ENCODE results near the gene SCART1. TPM values are rescaled to one million over a fixed set of nuclear protein-coding genes. Genes with fewer than 3 reads are reported as not detected.
"Not testable (repeated sequence)": the region's sequence is repeated elsewhere in the genome, so short reads cannot be mapped to it uniquely, and the experiment has no call there.

The SCART1 gene
- total RNA-seq, 3 donors from 2014 or later, result 1.1 to 1.8 (median 1.8) TPM

DNA sequence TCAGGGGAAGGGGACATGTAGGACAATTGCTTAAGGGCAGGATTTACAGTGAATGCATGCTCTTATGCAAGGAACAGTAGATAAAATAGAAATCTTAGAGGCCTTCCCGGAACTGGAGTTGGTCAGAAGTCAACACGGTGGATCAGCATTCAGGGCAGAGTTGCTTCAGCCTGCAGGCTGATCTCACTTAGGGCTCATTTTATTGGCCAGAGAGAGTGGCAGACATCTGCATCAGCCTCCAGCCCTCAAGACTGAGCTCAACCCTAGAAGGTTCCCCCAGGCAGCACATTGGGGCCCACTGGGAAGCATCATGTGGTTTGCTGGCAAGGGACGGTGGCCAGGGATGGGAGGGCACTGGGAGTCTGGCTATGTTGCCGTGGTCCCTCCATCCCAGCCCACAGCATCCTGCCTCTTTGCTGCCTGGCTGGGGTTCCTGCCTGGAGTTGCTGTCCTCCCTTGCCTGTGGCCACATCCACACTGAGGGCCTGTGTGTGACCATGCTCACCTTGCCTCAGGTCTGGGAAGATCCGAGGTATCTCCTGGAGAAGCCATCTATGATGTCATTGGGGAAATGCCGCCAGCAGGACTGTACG lies 13.0 kb downstream of the SCART1 start:
- Mint-ChIP-seq H3K27me3 (ENCODE audit: low read depth) (peaks cover 3% of the 10 kb centered on the region), H3K36me3 (ENCODE audit: insufficient read depth) (peaks cover 3% of the 10 kb centered on the region), H3K4me3 (no peak overlapping the region), H3K9me3 (no peaks in the 10 kb centered on the region), H3K4me1 (ENCODE audit: low read depth) (peaks cover 2% of the 10 kb centered on the region)
- no peak for ATAC-seq
- no peak for DNase-seq

DNA sequence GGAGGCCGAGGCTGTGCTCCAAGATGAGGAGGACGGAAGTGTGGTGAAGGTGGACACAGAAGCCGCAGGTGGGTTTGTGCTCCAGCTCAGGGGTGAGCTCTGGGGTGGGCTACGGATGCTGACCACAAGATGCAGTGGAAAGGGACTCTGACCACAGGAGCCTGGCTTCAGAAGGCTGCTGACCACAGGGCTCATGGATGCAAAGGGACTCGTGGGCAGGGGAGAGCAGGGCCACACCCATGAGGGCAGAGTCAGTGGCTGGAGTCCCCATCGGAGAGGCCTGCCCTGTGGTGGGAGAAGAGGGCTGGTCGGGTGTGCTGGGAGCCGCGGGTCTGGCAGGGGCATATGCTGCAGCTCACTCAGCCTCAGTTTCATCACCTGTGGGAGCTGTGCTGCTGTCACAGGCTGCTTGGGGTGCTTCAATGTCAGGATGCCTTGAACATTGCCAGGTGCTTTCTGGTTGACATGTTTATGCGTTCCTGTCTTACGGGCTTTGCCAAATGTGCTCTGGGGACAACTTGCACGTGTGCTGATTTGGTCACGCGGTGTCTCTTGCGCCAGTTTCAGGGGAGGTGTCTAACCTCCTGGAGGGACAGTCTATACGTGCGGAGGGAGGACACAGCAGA lies 13.7 kb downstream of the SCART1 start:
- ATAC-seq, result no peak
- H3K36me3 Mint-ChIP-seq (ENCODE audit: insufficient read depth), result peaks cover 3% of the 10 kb centered on the region
- peaks cover 3% of the 10 kb centered on the region for H3K27me3 Mint-ChIP-seq (ENCODE audit: low read depth)

DNA sequence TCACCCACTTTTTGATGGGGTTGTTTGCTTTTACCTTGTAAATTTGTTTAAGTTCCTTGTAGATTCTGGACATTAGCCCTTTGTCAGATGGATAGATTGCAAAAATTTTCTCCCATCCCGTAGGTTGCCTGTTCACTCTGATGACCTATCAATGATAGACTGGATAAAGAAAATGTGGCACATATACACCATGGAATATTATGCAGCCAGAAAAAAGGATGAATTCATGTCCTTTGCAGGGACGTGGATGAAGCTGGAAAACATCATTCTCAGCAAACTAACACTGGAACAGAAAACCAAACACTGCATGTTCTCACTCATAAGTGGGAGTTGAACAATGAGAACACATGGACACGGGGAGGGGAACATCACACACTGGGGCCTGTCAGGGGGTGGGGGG lies 15.5 kb downstream of the SCART1 start:
- not testable (repeated sequence) for H3K4me1 Mint-ChIP-seq (ENCODE audit: low read depth); H3K36me3 Mint-ChIP-seq (ENCODE audit: insufficient read depth); H3K4me3 Mint-ChIP-seq; H3K27me3 Mint-ChIP-seq (ENCODE audit: low read depth); ATAC-seq; H3K9me3 Mint-ChIP-seq; DNase-seq

More for the DNA sequence above, 13.7 kb downstream of the SCART1 start:
- no peak for DNase-seq
- Mint-ChIP-seq H3K4me1 (ENCODE audit: low read depth) (peaks cover 2% of the 10 kb centered on the region), H3K4me3 (no peak overlapping the region), H3K9me3 (no peaks in the 10 kb centered on the region)

DNA sequence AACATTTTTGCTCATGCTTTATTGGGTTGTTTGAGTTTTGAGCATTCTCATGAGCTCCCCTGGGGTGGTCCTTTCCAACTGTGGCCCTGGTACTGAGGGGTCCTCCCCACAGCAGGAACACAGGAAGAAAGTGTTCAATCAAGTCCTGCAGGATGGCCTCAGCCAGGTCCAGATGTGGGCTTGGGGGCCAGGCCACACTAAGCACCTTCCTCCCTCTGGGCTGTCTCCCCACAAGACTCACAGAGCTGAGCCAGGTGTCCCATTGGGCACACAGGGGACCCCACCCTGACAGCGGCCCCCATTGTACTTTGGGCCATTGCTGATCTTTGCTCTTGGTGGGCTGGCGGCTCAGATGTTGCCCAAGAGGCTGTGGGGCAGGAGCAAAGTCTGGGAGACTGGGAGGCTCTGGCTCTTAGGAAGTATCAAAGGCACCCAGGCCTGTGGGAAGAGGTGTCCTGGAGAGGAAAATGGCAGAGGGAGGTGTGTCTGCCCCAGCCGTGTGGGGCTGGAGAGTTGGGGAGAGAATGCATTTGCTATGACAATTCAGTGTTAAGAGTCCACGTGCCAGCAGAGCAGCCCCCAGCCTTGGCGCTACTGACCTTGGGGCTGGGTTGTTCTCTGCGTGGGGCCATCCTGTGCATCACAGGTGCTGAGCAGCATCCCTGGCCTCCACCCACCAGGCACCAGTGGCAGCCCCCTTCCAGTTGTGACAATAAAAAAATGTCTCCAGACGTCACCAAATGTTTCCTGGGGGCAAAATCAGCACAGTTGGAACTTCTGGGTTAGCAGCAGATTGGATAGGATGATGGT lies 17.8 kb downstream of the SCART1 start:
- Mint-ChIP-seq H3K36me3 (ENCODE audit: insufficient read depth) (peaks cover 3% of the 10 kb centered on the region), H3K4me3 (no peak overlapping the region), H3K27me3 (ENCODE audit: low read depth) (no peaks in the 10 kb centered on the region), H3K9me3 (no peaks in the 10 kb centered on the region), H3K4me1 (ENCODE audit: low read depth) (peaks cover 26% of the 10 kb centered on the region)
- DNase-seq (no peak), ATAC-seq (no peak)

DNA sequence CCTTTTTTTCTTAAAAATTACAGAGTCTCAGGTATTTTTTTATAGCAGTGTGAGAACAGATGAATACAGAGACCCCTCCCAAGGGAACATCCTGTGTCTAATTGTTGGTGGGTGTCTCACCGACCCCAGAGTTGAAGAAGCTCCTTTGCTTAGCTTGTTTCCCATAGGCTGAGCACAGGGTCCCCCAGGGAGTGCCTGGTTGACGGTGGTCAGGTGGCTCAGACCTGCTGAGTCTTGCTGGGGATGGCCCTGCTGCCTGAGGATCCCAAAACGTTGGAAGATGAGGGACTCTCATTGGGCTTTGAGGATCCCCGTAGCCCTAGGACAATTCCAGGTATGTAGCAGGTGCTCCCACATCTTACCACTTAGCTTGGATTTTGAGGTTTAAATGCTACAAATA lies 19.5 kb downstream of the SCART1 start:
- H3K4me1 Mint-ChIP-seq (ENCODE audit: low read depth), result peaks cover 28% of the 10 kb centered on the region
- no peak overlapping the region for H3K4me3 Mint-ChIP-seq
- DNase-seq (no peak), ATAC-seq (no peak)
- no peaks in the 10 kb centered on the region for H3K27me3 Mint-ChIP-seq (ENCODE audit: low read depth)
- H3K9me3 Mint-ChIP-seq, result no peaks in the 10 kb centered on the region
- peaks cover 4% of the 10 kb centered on the region for H3K36me3 Mint-ChIP-seq (ENCODE audit: insufficient read depth)

DNA sequence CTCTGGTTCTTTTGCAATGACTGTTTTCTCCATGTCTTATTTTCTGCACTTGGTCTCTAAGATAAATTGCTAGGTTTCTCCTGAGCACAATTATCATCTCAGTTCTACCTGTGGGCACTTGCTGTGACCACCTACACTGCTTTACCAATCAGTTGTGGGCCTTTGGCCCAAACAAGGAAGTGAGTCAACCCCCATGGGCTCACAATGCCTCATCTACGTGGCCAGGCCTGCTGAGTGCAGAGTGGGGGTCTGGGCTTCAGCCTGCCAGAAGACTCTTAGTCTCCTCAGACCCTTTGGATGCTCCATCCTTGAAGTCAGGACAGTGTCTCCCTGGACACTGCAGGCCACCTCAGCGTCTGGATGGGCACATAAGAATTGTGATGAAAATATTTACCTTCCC lies 20.3 kb downstream of the SCART1 start:
- peaks cover 3% of the 10 kb centered on the region for H3K36me3 Mint-ChIP-seq (ENCODE audit: insufficient read depth)
- no peaks in the 10 kb centered on the region for H3K27me3 Mint-ChIP-seq (ENCODE audit: low read depth)
- peaks cover 28% of the 10 kb centered on the region for H3K4me1 Mint-ChIP-seq (ENCODE audit: low read depth)
- ATAC-seq, result no peak
- no peak overlapping the region for H3K4me3 Mint-ChIP-seq
- no peaks in the 10 kb centered on the region for H3K9me3 Mint-ChIP-seq
- DNase-seq, result no peak

DNA sequence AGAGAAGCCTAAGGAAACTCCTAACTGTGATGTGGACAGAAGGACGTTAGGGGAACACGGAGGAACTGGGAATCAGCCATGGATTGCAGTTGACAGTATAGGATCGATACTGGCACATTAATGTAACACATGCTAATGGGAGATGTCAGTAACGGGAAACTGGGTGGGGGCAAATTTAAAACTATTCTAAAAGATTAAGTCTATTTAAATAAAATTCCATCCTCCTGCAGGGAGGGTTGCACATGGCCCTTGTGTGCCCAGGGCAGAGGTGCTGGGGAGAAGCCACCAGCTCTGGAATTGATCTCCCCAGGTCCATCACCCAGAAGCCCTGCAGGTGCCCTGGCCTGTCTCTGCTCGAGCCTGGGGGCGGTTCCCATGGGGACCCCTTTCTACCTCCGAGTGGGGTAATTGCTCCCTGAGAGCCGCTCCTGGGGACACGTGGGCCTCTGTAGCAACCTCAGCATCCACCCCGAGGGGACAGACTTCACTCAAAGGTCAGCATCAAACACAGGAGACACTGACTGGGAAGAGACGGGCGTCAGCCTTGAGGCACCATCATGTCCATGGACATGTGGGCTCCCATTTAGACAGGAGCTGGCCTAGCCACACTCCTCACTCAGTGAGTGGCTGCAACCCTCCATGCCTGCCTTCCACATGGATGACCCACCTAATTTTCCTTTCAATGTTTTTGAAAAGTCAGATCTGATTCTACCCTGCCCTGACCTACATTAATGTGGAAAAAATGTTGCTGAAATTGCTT lies 21.1 kb downstream of the SCART1 start:
- ATAC-seq, result no peak
- Mint-ChIP-seq H3K27me3 (ENCODE audit: low read depth) (no peaks in the 10 kb centered on the region), H3K4me1 (ENCODE audit: low read depth) (peaks cover 28% of the 10 kb centered on the region), H3K4me3 (peak overlapping the region; percentile 29), H3K9me3 (no peaks in the 10 kb centered on the region), H3K36me3 (ENCODE audit: insufficient read depth) (peaks cover 3% of the 10 kb centered on the region)
- DNase-seq, result no peak

DNA sequence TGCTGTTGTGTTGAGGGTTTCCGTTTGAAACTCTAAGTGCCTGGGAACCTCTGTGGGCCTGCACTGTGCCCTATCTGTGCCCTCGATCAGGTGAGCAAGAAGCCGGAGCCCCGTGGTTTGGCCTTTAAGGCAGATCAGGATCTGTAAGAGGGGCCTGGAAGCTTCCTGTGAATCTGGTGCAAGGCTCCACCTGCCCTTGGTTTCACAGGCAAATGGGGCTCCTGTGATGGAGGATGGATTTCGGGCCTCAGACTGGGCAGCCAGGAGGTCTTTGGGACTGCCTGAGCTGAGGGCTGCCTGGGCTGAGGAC lies 21.6 kb downstream of the SCART1 start:
- H3K9me3 Mint-ChIP-seq, result no peaks in the 10 kb centered on the region
- ATAC-seq (peak; percentile 43 to 63), DNase-seq (no peak)
- no peaks in the 10 kb centered on the region for H3K27me3 Mint-ChIP-seq (ENCODE audit: low read depth)
- peaks cover 28% of the 10 kb centered on the region for H3K4me1 Mint-ChIP-seq (ENCODE audit: low read depth)
- no peak overlapping the region for H3K4me3 Mint-ChIP-seq
- H3K36me3 Mint-ChIP-seq (ENCODE audit: insufficient read depth), result peaks cover 3% of the 10 kb centered on the region

DNA sequence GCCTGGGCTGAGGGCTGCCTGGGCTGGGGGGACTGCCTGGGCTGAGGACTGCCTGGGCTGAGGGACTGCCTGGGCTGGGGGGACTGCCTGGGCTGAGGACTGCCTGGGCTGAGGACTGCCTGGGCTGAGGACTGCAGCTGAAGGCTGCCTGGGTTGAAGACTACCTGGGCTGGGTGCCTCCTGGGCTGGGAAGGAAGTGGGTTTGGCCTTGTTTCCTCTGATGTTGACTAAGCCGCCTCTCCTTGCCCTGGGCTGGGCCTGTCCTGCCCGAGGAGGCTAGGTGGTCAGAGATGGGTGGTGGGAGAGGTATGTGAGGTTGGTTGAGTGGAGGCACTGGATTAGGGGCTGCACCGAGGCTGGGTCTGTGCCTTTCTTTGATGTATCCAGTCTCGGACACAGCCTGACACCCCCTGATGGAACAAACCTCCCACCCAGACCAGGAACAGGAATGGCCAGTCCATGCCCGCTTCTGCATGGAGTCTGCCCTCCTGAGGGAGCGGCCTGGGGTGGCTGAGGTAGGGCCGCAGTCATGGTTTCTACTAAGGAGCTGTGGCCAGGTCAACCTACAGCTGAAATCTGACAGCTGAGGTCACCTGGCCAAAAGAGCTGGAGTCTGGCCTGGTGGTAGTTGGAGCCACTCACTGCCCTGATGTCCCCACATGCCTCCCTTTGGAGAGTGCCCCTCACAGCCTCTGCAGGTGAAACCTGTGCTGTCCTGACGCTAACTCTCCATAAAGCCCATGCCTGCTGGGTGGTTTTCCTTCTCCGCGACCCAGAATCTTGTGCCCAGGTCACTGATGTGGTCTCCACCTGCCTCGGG lies 22.3 kb downstream of the SCART1 start:
- no peaks in the 10 kb centered on the region for H3K27me3 Mint-ChIP-seq (ENCODE audit: low read depth)
- peaks cover 28% of the 10 kb centered on the region for H3K4me1 Mint-ChIP-seq (ENCODE audit: low read depth)
- ATAC-seq (peak; percentile 21 to 30), DNase-seq (no peak)
- H3K36me3 Mint-ChIP-seq (ENCODE audit: insufficient read depth), result peaks cover 3% of the 10 kb centered on the region
- H3K9me3 Mint-ChIP-seq, result no peaks in the 10 kb centered on the region
- H3K4me3 Mint-ChIP-seq, result no peak overlapping the region

DNA sequence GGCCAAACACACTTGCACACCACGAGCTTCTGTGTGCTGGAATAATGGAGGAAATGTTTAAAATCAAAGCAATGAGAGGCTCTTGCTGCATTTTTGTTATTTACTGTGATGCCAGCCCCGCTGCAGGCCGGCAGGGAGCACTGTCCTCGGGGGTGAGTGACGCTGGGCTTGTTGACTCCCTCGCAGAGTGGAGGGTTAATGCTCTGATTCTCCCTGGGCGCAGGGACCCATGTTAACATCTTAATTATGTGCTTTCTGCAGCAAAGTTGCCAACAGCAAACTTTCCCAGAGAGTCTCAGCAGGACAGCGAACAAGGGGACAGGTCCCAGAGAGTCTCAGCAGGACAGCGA lies 22.9 kb downstream of the SCART1 start:
- H3K4me1 Mint-ChIP-seq (ENCODE audit: low read depth), result peaks cover 28% of the 10 kb centered on the region
- H3K9me3 Mint-ChIP-seq, result no peaks in the 10 kb centered on the region
- no peak for ATAC-seq
- no peaks in the 10 kb centered on the region for H3K27me3 Mint-ChIP-seq (ENCODE audit: low read depth)
- H3K36me3 Mint-ChIP-seq (ENCODE audit: insufficient read depth), result peaks cover 3% of the 10 kb centered on the region
- H3K4me3 Mint-ChIP-seq, result no peak overlapping the region
- DNase-seq, result no peak

DNA sequence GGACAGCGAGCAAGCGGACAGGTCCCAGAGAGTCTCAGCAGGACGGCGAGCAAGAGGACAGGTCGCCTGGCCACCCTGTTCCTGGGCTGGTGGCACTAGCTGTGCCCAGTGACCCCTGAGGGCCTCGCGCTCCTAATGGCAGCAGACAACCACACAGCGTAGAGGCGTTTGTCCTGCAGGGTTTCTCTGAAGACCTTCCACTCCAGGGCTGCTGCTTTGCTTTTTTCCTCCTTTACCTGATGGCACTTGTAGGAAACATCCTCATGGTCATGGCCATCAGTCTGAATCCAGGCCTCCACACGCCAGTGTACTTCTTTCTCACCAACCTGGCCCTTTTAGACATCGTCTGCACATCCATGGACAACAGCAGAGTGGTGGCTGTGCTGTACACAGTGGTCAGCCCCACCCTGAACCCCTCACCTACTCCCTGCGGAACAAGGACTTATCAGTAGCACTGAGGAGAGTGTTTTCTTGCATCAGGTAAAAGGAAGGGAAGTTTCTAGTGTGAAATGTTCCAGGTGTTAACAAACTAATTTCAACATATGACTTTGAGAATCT lies 27.4 kb downstream of the SCART1 start:
- H3K36me3 Mint-ChIP-seq (ENCODE audit: insufficient read depth), result peaks cover 14% of the 10 kb centered on the region
- peaks cover 35% of the 10 kb centered on the region for H3K9me3 Mint-ChIP-seq
- H3K4me1 Mint-ChIP-seq (ENCODE audit: low read depth), result peaks cover 4% of the 10 kb centered on the region
- ATAC-seq (no peak), DNase-seq (no peak)
- H3K27me3 Mint-ChIP-seq (ENCODE audit: low read depth), result no peaks in the 10 kb centered on the region
- no peak overlapping the region for H3K4me3 Mint-ChIP-seq

DNA sequence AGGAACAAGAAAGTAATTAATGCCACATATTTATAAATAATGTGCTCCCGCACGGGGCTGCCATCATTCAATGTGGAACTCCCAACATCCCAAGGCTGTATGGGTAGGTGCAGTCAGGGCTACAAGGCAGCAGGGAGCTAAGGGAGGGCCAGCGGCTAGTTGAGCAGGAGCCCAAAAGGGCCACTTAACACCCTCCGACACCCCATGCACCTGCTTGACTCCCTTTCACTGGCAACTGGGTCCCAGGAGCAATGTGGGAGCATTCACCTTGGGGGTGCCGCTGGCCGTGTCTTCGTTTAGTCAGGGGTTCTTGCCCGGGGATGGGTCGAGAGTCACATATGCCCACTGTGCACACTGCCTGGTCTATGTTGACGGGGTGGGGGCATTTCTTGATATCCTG lies 27.9 kb downstream of the SCART1 start:
- Mint-ChIP-seq H3K36me3 (ENCODE audit: insufficient read depth) (peaks cover 13% of the 10 kb centered on the region), H3K4me1 (ENCODE audit: low read depth) (peaks cover 1% of the 10 kb centered on the region), H3K4me3 (no peak overlapping the region), H3K9me3 (peaks cover 38% of the 10 kb centered on the region), H3K27me3 (ENCODE audit: low read depth) (no peaks in the 10 kb centered on the region)
- no peak for DNase-seq
- no peak for ATAC-seq

DNA sequence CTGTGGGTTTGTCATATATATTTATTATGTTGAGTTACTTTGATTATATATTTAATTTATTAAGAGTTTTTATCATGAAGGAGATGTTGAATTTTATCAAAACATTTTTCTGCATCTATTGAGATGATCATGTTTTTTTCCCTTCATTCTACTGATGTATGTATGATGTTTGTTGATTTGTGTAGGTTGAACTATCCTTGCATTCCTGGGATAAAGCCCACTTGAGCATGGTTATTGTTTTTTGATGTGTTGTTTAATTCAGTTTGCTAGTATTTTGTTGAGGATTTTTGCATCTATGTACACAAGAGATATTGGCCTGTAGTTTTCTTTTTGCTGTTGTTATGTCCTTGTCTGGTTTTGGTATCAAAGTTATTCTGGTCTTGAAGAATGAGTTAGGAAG lies 31.1 kb downstream of the SCART1 start:
- ATAC-seq, result no peak
- no peak overlapping the region for H3K4me3 Mint-ChIP-seq
- H3K4me1 Mint-ChIP-seq (ENCODE audit: low read depth), result no peaks in the 10 kb centered on the region
- H3K9me3 Mint-ChIP-seq, result peaks cover 53% of the 10 kb centered on the region
- peaks cover 15% of the 10 kb centered on the region for H3K36me3 Mint-ChIP-seq (ENCODE audit: insufficient read depth)
- DNase-seq, result no peak
- H3K27me3 Mint-ChIP-seq (ENCODE audit: low read depth), result no peaks in the 10 kb centered on the region

DNA sequence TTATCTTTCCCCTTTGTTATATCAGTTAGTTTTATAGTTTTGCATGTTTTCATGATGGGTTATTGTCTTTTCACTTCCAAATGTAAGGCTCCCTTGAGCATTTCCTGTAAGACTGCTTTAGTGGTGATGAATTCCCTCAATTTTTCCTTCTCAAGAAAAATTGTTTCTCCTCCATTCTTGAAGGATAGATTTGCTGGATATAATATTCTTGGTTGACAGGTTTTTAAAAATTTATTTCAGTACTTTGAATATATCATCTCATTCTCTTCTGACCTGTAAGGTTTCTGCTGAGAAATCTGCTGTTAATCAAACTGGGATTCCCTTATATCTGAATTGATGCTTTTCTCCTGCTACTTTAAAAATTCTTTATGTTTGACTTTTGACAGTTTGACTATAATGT lies 33.3 kb downstream of the SCART1 start:
- DNase-seq (no peak), ATAC-seq (no peak)
- no peaks in the 10 kb centered on the region for H3K27me3 Mint-ChIP-seq (ENCODE audit: low read depth)

More for the DNA sequence above, 33.3 kb downstream of the SCART1 start:
- Mint-ChIP-seq H3K36me3 (ENCODE audit: insufficient read depth) (peaks cover 16% of the 10 kb centered on the region), H3K9me3 (peaks cover 54% of the 10 kb centered on the region), H3K4me3 (no peak overlapping the region), H3K4me1 (ENCODE audit: low read depth) (peaks cover 3% of the 10 kb centered on the region)

Data from activated T-cell treated with anti-CD3 and anti-CD28 coated beads, Interleukin-2, amount 50 U/mL, for 4 hours (primary cell).